GM08714 (cell line): ENCODE data around the gene RAB11FIP4.

Experiments used
- H3K4me3 ChIP-seq: fragments of 200-500 bp; sonication (Bioruptor generic); 2 replicates; pipeline ENCODE4 v1.5.1; 2014; ENCODE audit warnings: mild to moderate bottlenecking, low read length, inconsistent platforms
- ZNF274 ChIP-seq: IDR thresholded peaks from 2 replicates; pipeline ENCODE4 v1.6.1; 2012; ENCODE audit warnings: mild to moderate bottlenecking, low read depth, low read length

RAB11FIP4 gene

GRCh38 chr17:31523862-31524730, 132.6 kb downstream of the RAB11FIP4 start:
- H3K4me3 ChIP-seq: no peak overlapping the region
- TF ChIP-seq ZNF274: no peak

- no peak for TF ChIP-seq ZNF274
- no peak overlapping the region for H3K4me3 ChIP-seq
Measured at GRCh38 chr17:31524926-31525800, 133.7 kb downstream of the RAB11FIP4 start.

GRCh38 chr17:31525801-31526549, 134.5 kb downstream of the RAB11FIP4 start:
- H3K4me3 ChIP-seq: no peak overlapping the region
- TF ChIP-seq ZNF274: no peak

GRCh38 chr17:31527606-31528005, 136.1 kb downstream of the RAB11FIP4 start:
- no peak for TF ChIP-seq ZNF274
- H3K4me3 ChIP-seq: no peak overlapping the region

DNA sequence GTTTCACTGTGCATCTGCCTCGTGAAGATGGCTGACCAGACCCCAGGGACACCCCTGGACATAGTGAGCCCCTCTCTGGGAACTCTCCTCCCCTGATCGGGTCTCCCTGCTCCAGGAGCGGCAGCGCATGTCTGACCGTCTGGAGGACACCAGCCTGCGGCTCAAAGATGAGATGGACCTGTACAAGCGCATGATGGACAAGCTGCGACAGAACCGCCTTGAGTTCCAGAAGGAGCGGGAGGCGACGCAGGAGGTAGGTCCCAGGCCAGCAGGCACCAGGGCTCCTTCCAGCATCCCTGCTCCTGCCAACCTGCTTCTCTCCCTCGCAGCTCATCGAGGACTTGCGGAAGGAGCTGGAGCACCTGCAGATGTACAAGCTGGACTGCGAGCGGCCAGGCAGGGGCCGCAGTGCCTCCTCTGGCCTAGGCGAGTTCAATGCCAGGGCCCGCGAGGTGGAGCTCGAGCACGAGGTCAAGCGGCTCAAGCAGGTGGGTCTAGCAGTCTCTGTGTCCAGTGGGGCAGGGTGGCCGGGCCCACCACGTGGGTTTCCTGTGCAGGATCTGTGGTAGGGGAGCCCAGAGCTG, 136.9 kb downstream of the RAB11FIP4 start:
- no peak for TF ChIP-seq ZNF274

DNA sequence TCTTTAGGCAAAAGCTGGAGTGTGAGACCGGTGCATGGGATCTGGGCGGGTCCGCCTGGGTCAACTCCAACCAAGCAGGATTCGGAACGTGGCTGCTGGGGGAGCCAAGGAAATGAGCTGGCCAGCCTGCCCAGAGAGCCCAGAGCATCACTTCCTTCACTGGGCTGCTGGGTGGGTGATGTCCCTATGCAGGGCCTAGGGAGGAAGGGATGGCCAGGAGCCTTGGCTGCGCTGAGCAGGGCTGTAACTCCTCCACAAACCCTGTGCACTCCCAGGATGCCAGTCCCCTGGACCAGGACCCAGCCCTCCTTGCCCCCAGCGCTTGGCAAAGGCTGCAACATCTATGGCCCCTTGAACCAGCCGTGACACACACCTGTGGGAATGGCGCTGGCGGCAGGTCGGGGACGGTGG, 138.4 kb downstream of the RAB11FIP4 start:
- H3K4me3 ChIP-seq: no peak overlapping the region
- no peak for TF ChIP-seq ZNF274

More for the DNA sequence above, 136.9 kb downstream of the RAB11FIP4 start:
- no peak overlapping the region for H3K4me3 ChIP-seq

GRCh38 chr17:31530391-31530985, 139.0 kb downstream of the RAB11FIP4 start:
- TF ChIP-seq ZNF274: no peak
- H3K4me3 ChIP-seq: no peak overlapping the region

DNA sequence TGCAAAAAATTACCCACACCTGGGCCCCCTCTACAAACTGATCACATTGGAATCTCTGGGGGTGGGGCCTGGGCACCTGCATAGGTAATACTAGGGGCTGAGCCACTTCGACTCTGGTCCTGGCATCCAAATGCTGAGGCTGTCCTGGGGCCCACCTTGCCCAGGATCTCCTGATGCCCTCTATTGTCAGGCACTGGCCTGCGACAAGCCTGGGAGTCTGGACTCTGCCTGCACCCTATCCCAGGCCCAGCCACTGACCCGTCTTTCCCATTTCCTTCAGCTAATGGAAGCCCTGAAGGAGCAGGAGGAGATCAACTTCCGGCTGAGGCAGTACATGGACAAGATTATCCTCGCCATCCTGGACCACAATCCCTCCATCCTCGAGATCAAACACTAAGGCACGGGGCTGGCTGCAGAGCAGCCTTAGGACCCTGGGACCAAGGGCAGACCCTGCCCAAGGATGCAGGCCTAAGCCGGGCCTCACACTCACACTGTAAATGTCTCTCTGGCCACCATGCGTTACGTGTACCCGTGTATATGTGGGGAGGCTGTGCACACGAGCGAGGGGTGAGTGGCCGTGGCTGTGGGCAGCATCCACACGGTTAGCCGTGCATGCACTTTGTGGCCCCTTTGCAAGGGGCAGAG, 140.0 kb downstream of the RAB11FIP4 start:
- no peak for TF ChIP-seq ZNF274

DNA sequence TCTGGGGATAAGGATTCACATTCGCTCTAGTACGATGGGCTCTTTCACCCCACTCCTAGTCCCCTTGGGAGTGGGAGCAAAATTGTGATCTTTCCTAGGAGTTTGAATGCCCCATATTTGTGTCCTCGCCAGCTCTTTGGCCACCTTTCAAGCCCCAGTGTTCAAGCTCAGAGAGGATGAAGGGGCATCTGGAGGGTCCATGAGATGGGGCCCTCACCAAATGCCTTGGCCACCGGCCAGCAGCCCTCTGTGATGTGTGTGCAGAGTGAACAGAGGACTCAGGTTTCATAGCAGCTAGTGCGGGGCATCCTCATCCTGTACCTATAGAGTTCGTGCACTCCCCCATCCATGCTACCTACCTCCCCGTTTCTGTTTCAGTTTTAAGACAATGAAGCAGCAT, 140.6 kb downstream of the RAB11FIP4 start:
- no peak for TF ChIP-seq ZNF274
- H3K4me3 ChIP-seq: no peak overlapping the region

More for the DNA sequence above, 140.0 kb downstream of the RAB11FIP4 start:
- H3K4me3 ChIP-seq: no peak overlapping the region

DNA sequence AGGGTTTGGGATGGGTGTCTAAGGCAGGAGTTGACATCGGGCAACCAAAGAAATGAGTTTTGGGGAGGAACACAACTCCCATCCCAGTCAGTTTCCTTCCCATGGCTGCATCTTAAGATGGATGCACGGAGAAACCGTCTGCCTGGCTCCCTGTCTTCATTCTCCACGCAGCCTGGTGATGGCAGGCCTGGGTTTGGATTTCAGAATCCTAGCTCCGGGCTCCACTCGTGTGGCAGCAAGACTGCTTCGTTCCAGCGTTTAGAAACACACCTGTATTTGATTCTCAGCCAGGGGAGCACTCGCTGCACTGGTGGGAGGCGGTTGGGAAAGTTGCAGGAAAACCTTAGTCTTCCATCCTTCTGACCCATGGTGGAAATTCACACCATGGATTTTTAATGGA, 141.1 kb downstream of the RAB11FIP4 start:
- no peak overlapping the region for H3K4me3 ChIP-seq
- no peak for TF ChIP-seq ZNF274

DNA sequence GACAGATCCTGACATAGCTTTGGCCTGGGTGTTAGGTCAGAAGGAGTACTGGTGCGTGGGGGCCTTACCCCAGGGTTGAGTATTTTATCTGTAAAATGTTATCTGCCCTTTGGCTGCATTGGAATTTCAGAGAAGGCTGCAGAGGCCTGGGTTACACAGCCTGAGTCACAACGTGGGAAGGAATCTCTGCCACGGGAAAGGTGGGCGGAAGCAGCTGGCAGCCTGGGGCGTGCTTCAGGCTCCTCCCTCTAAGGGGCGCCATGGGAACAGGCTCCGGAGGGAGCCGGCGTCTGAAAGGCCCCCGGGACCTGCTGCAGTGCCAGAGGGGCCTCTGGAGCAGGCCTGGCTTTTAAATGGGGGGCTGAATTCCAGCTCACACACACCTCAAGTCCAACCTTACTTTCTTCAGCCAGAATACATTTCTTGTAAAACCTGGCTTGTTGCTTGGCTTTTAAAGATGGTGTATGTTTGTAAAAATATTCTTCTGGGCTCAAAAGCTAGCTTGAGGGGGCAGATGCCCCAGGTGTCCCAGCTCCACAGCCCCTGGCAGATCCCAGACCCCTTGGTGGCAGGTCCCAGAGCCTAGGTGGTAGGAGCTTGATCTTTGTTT, 142.2 kb downstream of the RAB11FIP4 start:
- no peak for TF ChIP-seq ZNF274
- no peak overlapping the region for H3K4me3 ChIP-seq

DNA sequence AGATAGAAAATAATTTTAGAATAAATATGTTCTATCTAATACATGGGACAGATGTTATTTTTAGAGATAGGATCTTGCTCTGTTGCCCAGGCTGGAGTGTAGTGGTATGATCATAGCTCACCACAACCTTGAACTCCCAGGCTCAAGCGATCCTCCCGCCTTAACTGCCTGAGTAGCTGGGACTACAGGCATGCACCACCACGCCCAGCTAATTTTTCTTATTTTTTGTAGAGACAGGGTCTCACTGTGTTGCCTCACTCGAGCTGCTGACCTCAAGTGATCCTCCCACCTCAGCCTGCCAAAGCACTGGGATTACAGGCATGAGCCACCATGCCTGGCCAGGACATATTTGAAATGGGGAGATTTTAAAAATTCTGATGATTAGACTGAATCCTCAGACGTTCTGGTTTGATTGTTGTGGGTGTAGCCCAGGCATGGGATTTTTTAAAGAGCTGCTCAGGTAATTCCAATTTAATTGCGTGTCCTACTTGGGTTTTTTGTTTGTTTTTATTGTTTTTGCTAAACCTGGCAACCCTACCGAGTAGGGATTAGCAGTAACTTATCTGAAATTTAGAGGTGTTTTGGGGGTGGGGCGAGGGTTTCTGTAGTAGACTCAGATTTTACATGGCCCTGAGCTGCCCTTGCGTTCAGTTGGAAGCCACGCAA, 142.9 kb downstream of the RAB11FIP4 start:
- no peak overlapping the region for H3K4me3 ChIP-seq
- no peak for TF ChIP-seq ZNF274
